Stimulated activated naive CD8-positive, alpha-beta T cell treated with anti-CD3 and anti-CD28 coated beads, Interleukin-15, Interleukin-2, amounts not matched to agents 100 ng/mL and 50 ng/mL, for 24 hours (primary cell): ENCODE data around the gene ZNF521.

Source experiments
- H3K27ac Mint-ChIP-seq: one replicate; pipeline ENCODE4 v1.8.0; 2021; ENCODE audit warnings: mild to moderate bottlenecking, mixed read lengths
- H3K27me3 Mint-ChIP-seq: one replicate; pipeline ENCODE4 v1.8.0; 2021; ENCODE audit warnings: mixed read lengths
- H3K36me3 Mint-ChIP-seq: one replicate; pipeline ENCODE4 v1.8.0; 2021; ENCODE audit warnings: low read depth, mixed read lengths
- H3K4me1 Mint-ChIP-seq: one replicate; pipeline ENCODE4 v1.8.0; 2021; ENCODE audit warnings: low read depth, mixed read lengths
- H3K4me3 Mint-ChIP-seq: one replicate; pipeline ENCODE4 v1.8.0; 2021; ENCODE audit warnings: mild to moderate bottlenecking, mixed read lengths
- H3K9me3 Mint-ChIP-seq: one replicate; pipeline ENCODE4 v1.8.0; 2021; ENCODE audit warnings: mixed read lengths

ZNF521 gene

GRCh38 chr18:25077944-25078723 lies 273.8 kb downstream of the ZNF521 start:
- Mint-ChIP-seq H3K27me3 (no peaks in the 10 kb centered on the region), H3K4me3 (no peak overlapping the region), H3K9me3 (no peaks in the 10 kb centered on the region), H3K36me3 (no peaks in the 10 kb centered on the region), H3K4me1 (no peaks in the 10 kb centered on the region), H3K27ac (no peak overlapping the region)

- Mint-ChIP-seq H3K27ac (no peak overlapping the region), H3K9me3 (no peaks in the 10 kb centered on the region), H3K27me3 (no peaks in the 10 kb centered on the region), H3K36me3 (no peaks in the 10 kb centered on the region), H3K4me3 (no peak overlapping the region), H3K4me1 (no peaks in the 10 kb centered on the region)
These were observed 274.7 kb downstream of the ZNF521 start for GRCh38 chr18:25077038-25077943.

DNA sequence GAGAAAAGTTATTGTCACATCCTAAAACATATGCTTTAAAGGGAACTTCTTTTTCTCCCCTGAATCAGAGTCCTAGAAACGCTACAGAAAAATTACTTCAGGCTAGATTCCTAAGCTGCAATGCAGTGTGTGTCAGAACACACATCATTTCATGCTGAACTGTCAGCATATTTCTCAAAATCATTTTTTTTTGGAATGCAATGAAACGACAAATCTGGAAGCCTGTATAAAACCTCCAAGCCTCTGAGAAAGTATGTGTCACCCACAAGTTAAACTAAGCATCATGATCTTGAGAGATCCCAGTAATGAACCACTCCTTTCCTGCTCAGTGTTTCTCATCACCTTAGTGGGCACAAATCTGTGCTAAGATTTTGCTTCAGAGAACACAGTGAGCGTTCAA lies 276.2 kb downstream of the ZNF521 start:
- Mint-ChIP-seq H3K9me3 (no peaks in the 10 kb centered on the region), H3K27ac (no peak overlapping the region), H3K4me3 (no peak overlapping the region), H3K36me3 (no peaks in the 10 kb centered on the region), H3K27me3 (peaks cover 4% of the 10 kb centered on the region), H3K4me1 (no peaks in the 10 kb centered on the region)

DNA sequence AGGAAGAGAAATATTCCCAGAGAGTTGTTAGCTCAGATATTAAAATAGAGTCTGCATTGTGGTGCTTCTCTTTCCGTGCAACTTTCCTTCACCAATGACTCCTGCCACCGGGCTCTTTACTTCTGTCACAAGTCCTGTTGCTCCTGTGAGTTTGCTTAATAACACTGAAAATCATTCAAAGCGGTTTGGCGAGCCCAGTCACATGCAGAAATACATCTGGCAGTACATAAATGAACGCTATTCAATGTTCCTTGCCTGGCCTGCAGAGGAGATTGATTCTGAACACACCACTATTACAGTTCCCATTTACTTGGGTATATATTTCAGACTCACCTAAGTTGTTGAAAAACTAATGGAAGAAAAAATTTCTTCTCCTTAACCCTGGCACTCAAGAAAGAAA lies 276.6 kb downstream of the ZNF521 start:
- Mint-ChIP-seq H3K9me3 (no peaks in the 10 kb centered on the region), H3K27ac (no peak overlapping the region), H3K27me3 (peaks cover 4% of the 10 kb centered on the region), H3K4me1 (no peaks in the 10 kb centered on the region), H3K4me3 (no peak overlapping the region), H3K36me3 (no peaks in the 10 kb centered on the region)

- H3K27ac Mint-ChIP-seq, result no peak overlapping the region
- no peaks in the 10 kb centered on the region for H3K9me3 Mint-ChIP-seq
- peaks cover 4% of the 10 kb centered on the region for H3K27me3 Mint-ChIP-seq
- no peaks in the 10 kb centered on the region for H3K4me1 Mint-ChIP-seq
- H3K4me3 Mint-ChIP-seq, result no peak overlapping the region
- no peaks in the 10 kb centered on the region for H3K36me3 Mint-ChIP-seq
These were observed 277.0 kb downstream of the ZNF521 start for GRCh38 chr18:25074925-25075324.

GRCh38 chr18:25072205-25072604 lies 279.8 kb downstream of the ZNF521 start:
- H3K27ac Mint-ChIP-seq, result no peak overlapping the region
- H3K4me1 Mint-ChIP-seq, result no peaks in the 10 kb centered on the region
- H3K4me3 Mint-ChIP-seq, result no peak overlapping the region
- peaks cover 4% of the 10 kb centered on the region for H3K27me3 Mint-ChIP-seq
- no peaks in the 10 kb centered on the region for H3K9me3 Mint-ChIP-seq
- H3K36me3 Mint-ChIP-seq, result no peaks in the 10 kb centered on the region

GRCh38 chr18:25067275-25068025 lies 284.5 kb downstream of the ZNF521 start:
- Mint-ChIP-seq H3K36me3 (no peaks in the 10 kb centered on the region), H3K27me3 (peaks cover 4% of the 10 kb centered on the region), H3K27ac (no peak overlapping the region), H3K4me1 (no peaks in the 10 kb centered on the region), H3K9me3 (no peaks in the 10 kb centered on the region), H3K4me3 (no peak overlapping the region)

GRCh38 chr18:25066516-25066915 lies 285.4 kb downstream of the ZNF521 start:
- H3K9me3 Mint-ChIP-seq, result no peaks in the 10 kb centered on the region
- H3K36me3 Mint-ChIP-seq, result no peaks in the 10 kb centered on the region
- peaks cover under 1% of the 10 kb centered on the region for H3K27me3 Mint-ChIP-seq
- H3K4me3 Mint-ChIP-seq, result no peak overlapping the region
- H3K27ac Mint-ChIP-seq, result no peak overlapping the region
- H3K4me1 Mint-ChIP-seq, result no peaks in the 10 kb centered on the region

GRCh38 chr18:25062720-25063119 lies 289.2 kb downstream of the ZNF521 start:
- Mint-ChIP-seq H3K27ac (no peak overlapping the region), H3K4me1 (no peaks in the 10 kb centered on the region), H3K4me3 (no peak overlapping the region), H3K27me3 (no peaks in the 10 kb centered on the region), H3K9me3 (no peaks in the 10 kb centered on the region), H3K36me3 (no peaks in the 10 kb centered on the region)

GRCh38 chr18:25061395-25061794 lies 290.6 kb downstream of the ZNF521 start:
- H3K27ac Mint-ChIP-seq, result no peak overlapping the region
- no peaks in the 10 kb centered on the region for H3K9me3 Mint-ChIP-seq

DNA sequence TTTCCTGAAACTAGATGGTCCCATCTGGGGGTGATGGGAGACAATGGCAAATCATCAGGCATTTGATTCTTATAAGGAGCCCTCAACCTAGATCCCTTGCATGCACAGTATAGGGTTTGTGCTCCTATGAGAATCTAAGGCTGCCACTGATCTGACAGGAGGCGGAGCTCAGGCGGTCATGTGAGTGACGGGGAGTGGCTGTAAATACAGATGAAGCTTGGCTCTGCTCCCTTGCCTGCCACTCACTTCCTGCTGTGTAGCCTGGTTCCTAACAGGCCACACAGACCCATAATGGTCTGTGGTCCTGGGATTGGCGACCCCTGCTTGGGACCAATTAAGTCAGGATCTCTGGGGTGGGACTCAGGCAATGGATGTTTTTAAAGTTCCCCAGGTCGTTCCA lies 293.4 kb downstream of the ZNF521 start:
- Mint-ChIP-seq H3K27ac (no peak overlapping the region), H3K36me3 (no peaks in the 10 kb centered on the region), H3K4me3 (no peak overlapping the region), H3K27me3 (no peaks in the 10 kb centered on the region), H3K4me1 (no peaks in the 10 kb centered on the region), H3K9me3 (no peaks in the 10 kb centered on the region)

More at GRCh38 chr18:25061395-25061794, 290.6 kb downstream of the ZNF521 start:
- Mint-ChIP-seq H3K27me3 (no peaks in the 10 kb centered on the region), H3K4me1 (no peaks in the 10 kb centered on the region), H3K36me3 (no peaks in the 10 kb centered on the region), H3K4me3 (no peak overlapping the region)

DNA sequence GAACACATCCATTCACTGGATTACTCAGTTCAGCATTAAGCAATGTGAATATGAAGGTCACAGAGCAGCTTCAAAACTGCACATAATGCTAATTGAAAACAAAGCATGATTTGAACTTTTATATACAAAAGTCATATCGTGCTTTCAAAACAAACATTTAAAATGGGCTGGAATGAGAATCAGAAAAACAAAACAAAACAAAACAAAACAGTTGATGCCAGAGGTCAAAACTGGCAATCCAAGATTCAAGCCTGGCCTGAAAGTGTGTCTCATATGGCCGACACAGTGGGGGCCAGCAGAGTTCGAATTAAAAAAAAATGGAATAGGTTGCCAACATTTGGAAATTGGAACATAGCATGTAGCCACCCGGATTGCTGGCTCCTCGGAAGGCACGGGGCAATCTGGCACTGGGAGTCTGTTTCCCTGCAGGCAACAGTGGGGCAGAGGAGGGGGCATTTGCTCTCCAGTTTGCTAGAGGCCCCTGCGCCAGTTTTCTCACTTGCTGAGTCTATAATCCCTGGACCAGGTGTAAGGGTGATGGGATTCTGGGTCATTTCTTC lies 294.4 kb downstream of the ZNF521 start:
- no peaks in the 10 kb centered on the region for H3K4me1 Mint-ChIP-seq
- no peaks in the 10 kb centered on the region for H3K9me3 Mint-ChIP-seq
- H3K27ac Mint-ChIP-seq, result no peak overlapping the region
- no peak overlapping the region for H3K4me3 Mint-ChIP-seq
- no peaks in the 10 kb centered on the region for H3K27me3 Mint-ChIP-seq
- H3K36me3 Mint-ChIP-seq, result no peaks in the 10 kb centered on the region

DNA sequence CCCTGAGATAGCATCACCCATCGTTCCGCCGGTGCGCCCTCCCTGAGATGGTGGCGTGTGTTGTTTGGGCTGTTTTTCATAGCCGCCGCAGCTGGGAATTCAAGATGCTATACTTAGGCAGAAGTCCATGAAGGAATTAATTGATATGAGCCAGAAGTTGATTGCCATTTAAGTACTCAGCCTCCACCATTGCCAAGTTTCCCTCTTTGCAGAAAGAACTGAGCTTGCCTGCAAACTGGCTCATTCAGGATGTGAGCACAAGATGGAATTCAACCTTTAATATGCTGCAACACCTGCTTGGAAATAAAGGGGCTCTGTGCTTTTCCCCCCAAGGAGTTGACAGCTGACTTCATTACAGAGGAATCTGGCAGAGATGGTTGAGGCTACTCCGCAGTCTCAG lies 295.5 kb downstream of the ZNF521 start:
- no peaks in the 10 kb centered on the region for H3K36me3 Mint-ChIP-seq
- no peaks in the 10 kb centered on the region for H3K9me3 Mint-ChIP-seq
- no peak overlapping the region for H3K27ac Mint-ChIP-seq
- no peaks in the 10 kb centered on the region for H3K27me3 Mint-ChIP-seq
- H3K4me3 Mint-ChIP-seq, result no peak overlapping the region
- H3K4me1 Mint-ChIP-seq, result no peaks in the 10 kb centered on the region

- H3K4me3 Mint-ChIP-seq, result no peak overlapping the region
- no peaks in the 10 kb centered on the region for H3K9me3 Mint-ChIP-seq
- no peaks in the 10 kb centered on the region for H3K4me1 Mint-ChIP-seq
- H3K36me3 Mint-ChIP-seq, result no peaks in the 10 kb centered on the region
- no peaks in the 10 kb centered on the region for H3K27me3 Mint-ChIP-seq
- H3K27ac Mint-ChIP-seq, result no peak overlapping the region
These were observed 296.9 kb downstream of the ZNF521 start for GRCh38 chr18:25055076-25055475.
